Duodenal mucosa (tissue), 2 donors: ENCODE measurements around the gene ZSCAN16.

ENCODE experiments used
- H3K27ac ChIP-seq: one replicate; pipeline ENCODE4 v1.7.0; 2013; ENCODE audit warnings: low read depth, low read length
- H3K27me3 ChIP-seq, 2 donors: one replicate each; pipeline ENCODE4 v1.7.0; 2013; ENCODE audit warnings: low read length in 2 of 2, control low read depth in 1 of 2; ENCODE audit not compliant: insufficient read depth in 2 of 2, control insufficient read depth in 1 of 2
- H3K36me3 ChIP-seq, 2 donors: one replicate each; pipeline ENCODE4 v1.7.0; 2013; ENCODE audit warnings: low read length in 2 of 2, control low read depth in 1 of 2; ENCODE audit not compliant: insufficient read depth in 2 of 2, control insufficient read depth in 1 of 2
- H3K4me1 ChIP-seq, 2 donors: one replicate each; pipeline ENCODE4 v1.7.0; 2013; ENCODE audit warnings: low read length in 2 of 2, control low read depth in 1 of 2; ENCODE audit not compliant: insufficient read depth in 2 of 2, control insufficient read depth in 1 of 2
- H3K4me3 ChIP-seq, 2 donors: one replicate each; pipeline ENCODE4 v1.7.0; 2013; ENCODE audit warnings: low read length in 2 of 2, low read depth in 1 of 2
- H3K9ac ChIP-seq, 2 donors: one replicate each; pipeline ENCODE4 v1.7.0; 2013; ENCODE audit warnings: low read length in 2 of 2, low read depth in 1 of 2
- H3K9me3 ChIP-seq, 2 donors: one replicate each; pipeline ENCODE4 v1.7.0; 2013; ENCODE audit warnings: low read length in 2 of 2, control low read depth in 1 of 2; ENCODE audit not compliant: control insufficient read depth in 1 of 2

ZSCAN16 gene

DNA sequence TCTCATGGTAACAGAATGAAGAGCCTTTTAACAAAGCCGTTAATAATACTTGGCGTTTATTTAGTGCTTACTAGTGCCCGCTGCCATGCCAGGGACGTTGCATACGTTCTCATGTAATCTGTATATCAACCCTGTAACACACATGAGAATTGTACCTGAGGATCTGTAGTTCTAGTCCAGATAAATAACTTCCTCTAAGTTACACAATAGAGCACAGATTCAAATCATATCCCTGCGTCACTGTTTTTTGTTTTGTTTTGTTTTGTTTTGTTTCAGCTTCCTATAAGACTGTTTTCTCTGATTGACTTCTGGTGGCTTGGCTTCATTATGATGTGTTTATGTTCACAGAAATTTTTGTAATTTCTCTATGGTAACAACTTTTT lies 553 bp downstream of the ZSCAN16 start:
- Histone ChIP-seq H3K4me3 (peak overlapping the region; percentile 83 to 100), H3K4me1 (peaks cover 12 to 17% of the 10 kb centered on the region in 2 donors), H3K9ac (peak overlapping the region; percentile 58 to 84), H3K36me3 (peaks cover 6 to 39% of the 10 kb centered on the region in 2 donors), H3K27ac (no peak overlapping the region), H3K27me3 (no peaks in the 10 kb centered on the region), H3K9me3 (no peaks in the 10 kb centered on the region)

DNA sequence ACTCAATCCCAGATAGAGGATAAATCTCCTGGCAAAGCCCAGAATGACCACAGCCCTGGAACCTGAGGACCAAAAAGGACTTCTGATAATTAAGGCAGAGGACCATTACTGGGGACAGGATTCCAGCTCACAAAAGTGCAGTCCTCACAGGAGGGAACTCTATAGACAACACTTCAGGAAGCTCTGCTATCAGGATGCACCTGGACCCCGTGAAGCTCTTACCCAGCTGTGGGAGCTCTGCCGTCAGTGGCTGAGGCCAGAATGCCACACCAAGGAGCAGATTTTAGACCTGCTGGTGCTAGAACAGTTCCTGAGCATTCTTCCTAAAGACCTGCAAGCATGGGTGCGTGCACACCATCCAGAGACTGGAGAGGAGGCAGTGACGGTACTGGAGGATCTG lies 992 bp downstream of the ZSCAN16 start:
- peaks cover 12 to 17% of the 10 kb centered on the region in 2 donors for H3K4me1 ChIP-seq
- peak overlapping the region; percentile 83 to 100 for H3K4me3 ChIP-seq
- H3K27me3 ChIP-seq: no peaks in the 10 kb centered on the region
- H3K9me3 ChIP-seq: no peaks in the 10 kb centered on the region
- peak overlapping the region; percentile 58 to 84 for H3K9ac ChIP-seq
- H3K36me3 ChIP-seq: peaks cover 6 to 36% of the 10 kb centered on the region in 2 donors
- H3K27ac ChIP-seq: no peak overlapping the region

DNA sequence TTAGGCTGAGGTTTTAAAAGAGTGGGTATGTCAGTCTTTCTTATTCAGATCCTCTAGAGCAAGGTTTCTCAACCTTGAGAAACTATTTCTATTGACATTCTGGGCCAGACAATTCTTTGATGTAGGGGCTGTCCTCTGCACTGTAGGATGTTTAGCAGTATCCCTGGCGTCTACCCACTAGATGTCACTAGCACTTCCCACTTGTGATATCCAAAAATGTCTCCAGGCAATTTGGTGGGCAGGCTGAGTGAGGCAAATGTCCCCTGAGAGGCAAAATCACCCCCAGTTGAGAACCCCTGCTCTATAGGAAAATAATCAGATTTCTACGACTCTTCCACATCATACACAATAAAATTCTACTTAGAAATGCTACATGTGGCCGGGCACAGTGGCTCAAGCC lies 9.6 kb downstream of the ZSCAN16 start:
- H3K4me3 ChIP-seq: no peak overlapping the region
- no peak overlapping the region for H3K27ac ChIP-seq
- H3K9ac ChIP-seq: no peak overlapping the region
- no peaks in the 10 kb centered on the region for H3K27me3 ChIP-seq
- peaks cover 20 to 22% of the 10 kb centered on the region in 2 donors for H3K4me1 ChIP-seq
- peaks cover 0 to 14% of the 10 kb centered on the region in 2 donors for H3K36me3 ChIP-seq
- H3K9me3 ChIP-seq: no peaks in the 10 kb centered on the region

- no peak overlapping the region for H3K4me3 ChIP-seq
- no peaks in the 10 kb centered on the region for H3K27me3 ChIP-seq
- no peak overlapping the region for H3K9ac ChIP-seq
- H3K27ac ChIP-seq: no peak overlapping the region
- no peaks in the 10 kb centered on the region for H3K9me3 ChIP-seq
- H3K36me3 ChIP-seq: peaks cover 0 to 7% of the 10 kb centered on the region in 2 donors
- peaks cover 20 to 22% of the 10 kb centered on the region in 2 donors for H3K4me1 ChIP-seq
These were observed 10.3 kb downstream of the ZSCAN16 start for GRCh38 chr6:28134716-28135115.

DNA sequence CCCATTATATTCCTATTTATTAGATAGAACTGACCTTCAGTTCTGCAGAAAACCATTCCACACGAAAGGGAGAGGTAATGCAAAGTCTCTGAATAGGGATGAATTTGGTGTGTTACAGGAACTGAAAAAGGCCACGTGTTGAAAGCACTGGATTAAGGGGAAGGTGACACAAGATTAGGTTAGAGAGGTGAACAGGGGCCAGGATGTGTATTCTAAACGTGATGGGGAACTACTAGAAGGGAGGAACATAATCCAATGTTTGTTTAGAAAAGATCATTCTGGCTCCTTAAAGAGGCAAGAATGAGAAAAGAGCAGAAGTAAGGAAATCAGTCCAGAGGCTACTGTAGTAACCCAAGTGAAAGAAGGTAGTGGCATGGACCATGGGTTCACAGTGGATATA lies 11.0 kb downstream of the ZSCAN16 start:
- peaks cover 20 to 22% of the 10 kb centered on the region in 2 donors for H3K4me1 ChIP-seq
- H3K36me3 ChIP-seq: peaks cover 0 to 4% of the 10 kb centered on the region in 2 donors
- H3K9ac ChIP-seq: peak overlapping the region in 1 of 2 donors; percentile 27
- no peak overlapping the region for H3K27ac ChIP-seq
- H3K4me3 ChIP-seq: peak overlapping the region in 1 of 2 donors; percentile 94
- H3K9me3 ChIP-seq: no peaks in the 10 kb centered on the region
- no peaks in the 10 kb centered on the region for H3K27me3 ChIP-seq

- peaks cover 0 to 4% of the 10 kb centered on the region in 2 donors for H3K36me3 ChIP-seq
- H3K4me1 ChIP-seq: peaks cover 20 to 30% of the 10 kb centered on the region in 2 donors
- peak overlapping the region; percentile 94 to 96 for H3K4me3 ChIP-seq
- H3K27me3 ChIP-seq: no peaks in the 10 kb centered on the region
- H3K9ac ChIP-seq: peak overlapping the region; percentile 87 to 91
- no peaks in the 10 kb centered on the region for H3K9me3 ChIP-seq
- H3K27ac ChIP-seq: peak overlapping the region; percentile 65
These were observed 12.4 kb downstream of the ZSCAN16 start for GRCh38 chr6:28136585-28137504.

GRCh38 chr6:28137505-28137981 lies 13.1 kb downstream of the ZSCAN16 start:
- H3K9me3 ChIP-seq: no peaks in the 10 kb centered on the region
- H3K9ac ChIP-seq: peak overlapping the region; percentile 87 to 91
- H3K36me3 ChIP-seq: no peaks in the 10 kb centered on the region
- H3K4me1 ChIP-seq: peaks cover 22 to 32% of the 10 kb centered on the region in 2 donors
- H3K4me3 ChIP-seq: peak overlapping the region; percentile 94 to 96
- no peaks in the 10 kb centered on the region for H3K27me3 ChIP-seq
- H3K27ac ChIP-seq: no peak overlapping the region

DNA sequence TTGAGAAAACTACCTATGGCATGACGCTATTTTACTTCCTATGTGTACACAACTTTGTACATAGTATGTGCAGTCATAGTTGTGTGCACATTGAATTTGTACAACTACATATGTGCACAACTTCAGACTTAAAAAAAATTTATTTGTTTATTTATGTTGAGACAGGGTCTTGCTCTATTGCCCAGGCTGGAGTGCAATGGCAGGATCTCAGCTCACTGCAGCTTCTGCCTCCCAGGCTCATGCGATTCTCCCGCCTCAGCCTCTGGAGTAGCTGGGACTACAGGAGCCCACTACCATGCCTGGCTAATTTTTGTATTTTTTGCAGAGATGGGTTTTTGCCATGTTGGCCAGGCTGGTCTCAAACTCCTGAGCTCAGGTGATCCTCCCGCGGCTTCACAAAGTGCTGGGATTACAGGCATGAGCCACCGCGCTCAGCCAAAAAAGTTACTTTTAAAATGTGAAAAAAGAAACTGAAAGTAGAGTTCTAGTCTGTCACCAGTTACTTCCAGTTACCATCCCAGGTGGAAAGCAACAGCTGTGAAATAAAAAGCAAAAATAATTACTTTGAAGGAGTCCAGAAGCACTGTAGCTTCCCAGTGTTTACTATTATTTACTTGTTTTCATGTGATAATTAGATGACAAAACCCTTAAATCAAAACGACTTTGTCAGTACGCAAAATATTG lies 15.6 kb downstream of the ZSCAN16 start:
- H3K36me3 ChIP-seq: no peaks in the 10 kb centered on the region
- H3K4me3 ChIP-seq: peak overlapping the region in 1 of 2 donors; percentile 56
- no peaks in the 10 kb centered on the region for H3K9me3 ChIP-seq
- no peaks in the 10 kb centered on the region for H3K27me3 ChIP-seq
- peak overlapping the region in 1 of 2 donors; percentile 40 for H3K9ac ChIP-seq
- H3K27ac ChIP-seq: no peak overlapping the region
- H3K4me1 ChIP-seq: peaks cover 30 to 39% of the 10 kb centered on the region in 2 donors

- Histone ChIP-seq H3K9me3 (no peaks in the 10 kb centered on the region), H3K4me1 (peaks cover 26 to 35% of the 10 kb centered on the region in 2 donors), H3K4me3 (peak overlapping the region in 1 of 2 donors; percentile 56), H3K9ac (no peak overlapping the region), H3K36me3 (peaks cover 0 to 2% of the 10 kb centered on the region in 2 donors), H3K27ac (no peak overlapping the region), H3K27me3 (no peaks in the 10 kb centered on the region)
These were observed 16.2 kb downstream of the ZSCAN16 start for GRCh38 chr6:28140616-28141015.
